ENCODE measurements around the gene SYT17.

DNA sequence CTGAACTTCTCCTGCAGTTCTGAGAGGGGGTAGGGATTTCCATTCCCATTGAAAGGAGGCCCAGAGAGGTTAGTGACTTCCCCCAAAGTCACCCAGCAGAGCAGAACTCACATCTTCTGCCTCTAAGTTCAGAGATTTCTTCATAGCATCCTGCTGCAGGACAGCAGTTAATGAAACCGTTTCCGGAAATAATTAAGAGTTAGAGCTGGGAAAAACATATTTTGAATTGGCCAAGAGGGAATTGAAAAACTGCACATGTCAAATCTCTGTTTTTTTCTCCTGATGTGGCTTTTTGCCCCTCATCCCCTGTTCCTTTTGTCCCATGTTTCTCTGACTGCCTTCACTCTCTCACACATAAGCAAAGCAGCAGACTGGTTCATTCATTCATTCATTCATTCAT, 27.6 kb upstream of the SYT17 start:
- TF ChIP-seq, protein P1, sequence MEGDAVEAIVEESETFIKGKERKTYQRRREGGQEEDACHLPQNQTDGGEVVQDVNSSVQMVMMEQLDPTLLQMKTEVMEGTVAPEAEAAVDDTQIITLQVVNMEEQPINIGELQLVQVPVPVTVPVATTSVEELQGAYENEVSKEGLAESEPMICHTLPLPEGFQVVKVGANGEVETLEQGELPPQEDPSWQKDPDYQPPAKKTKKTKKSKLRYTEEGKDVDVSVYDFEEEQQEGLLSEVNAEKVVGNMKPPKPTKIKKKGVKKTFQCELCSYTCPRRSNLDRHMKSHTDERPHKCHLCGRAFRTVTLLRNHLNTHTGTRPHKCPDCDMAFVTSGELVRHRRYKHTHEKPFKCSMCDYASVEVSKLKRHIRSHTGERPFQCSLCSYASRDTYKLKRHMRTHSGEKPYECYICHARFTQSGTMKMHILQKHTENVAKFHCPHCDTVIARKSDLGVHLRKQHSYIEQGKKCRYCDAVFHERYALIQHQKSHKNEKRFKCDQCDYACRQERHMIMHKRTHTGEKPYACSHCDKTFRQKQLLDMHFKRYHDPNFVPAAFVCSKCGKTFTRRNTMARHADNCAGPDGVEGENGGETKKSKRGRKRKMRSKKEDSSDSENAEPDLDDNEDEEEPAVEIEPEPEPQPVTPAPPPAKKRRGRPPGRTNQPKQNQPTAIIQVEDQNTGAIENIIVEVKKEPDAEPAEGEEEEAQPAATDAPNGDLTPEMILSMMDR (IDR thresholded peaks at IDR 0.05), result no peak
- TF ChIP-seq POLR2AphosphoS5 (IDR thresholded peaks at IDR 0.05; ENCODE audit: insufficient read depth in 1 of 2, low read depth in 1 of 2), result no peak

Data from vagina (tissue), 2 donors.